Endodermal cell (in vitro differentiated cells): ENCODE results near the gene WNT7B. TPM values are rescaled to one million over a fixed set of nuclear protein-coding genes. Genes with fewer than 3 reads are reported as not detected.

Experiments
- DNase-seq: peaks from one replicate; pipeline ENCODE4 v3.0.0-alpha.2; 2017
- H3K27ac ChIP-seq: 2 replicates; pipeline ENCODE4 v1.5.1; 2013; ENCODE audit warnings: mild to moderate bottlenecking, low read depth, low read length, moderate library complexity
- H3K27me3 ChIP-seq: 2 replicates; pipeline ENCODE4 v1.6.1; 2013; ENCODE audit warnings: mild to moderate bottlenecking, low read length, moderate library complexity; ENCODE audit not compliant: insufficient read depth, control insufficient read depth, poor library complexity, severe bottlenecking
- H3K36me3 ChIP-seq: 2 replicates; pipeline ENCODE4 v1.7.0; 2013; ENCODE audit warnings: mild to moderate bottlenecking, low read length, moderate library complexity; ENCODE audit not compliant: control insufficient read depth, insufficient read depth
- H3K4me1 ChIP-seq: one replicate; pipeline ENCODE4 v1.7.0; 2013; ENCODE audit warnings: low read length; ENCODE audit not compliant: control insufficient read depth, insufficient read depth
- H3K4me3 ChIP-seq: 2 replicates; pipeline ENCODE4 v1.5.1; 2013; ENCODE audit warnings: mild to moderate bottlenecking, low read length, moderate library complexity
- H3K9ac ChIP-seq: 2 replicates; pipeline ENCODE4 v1.6.1; 2013; ENCODE audit warnings: mild to moderate bottlenecking, low read length, moderate library complexity; ENCODE audit not compliant: poor library complexity, severe bottlenecking; ENCODE audit errors: extremely low read depth
- H3K9me3 ChIP-seq: 2 replicates; pipeline ENCODE4 v1.6.1; 2013; ENCODE audit warnings: mild to moderate bottlenecking, low read length, moderate library complexity; ENCODE audit not compliant: control insufficient read depth
- H3K27ac Mint-ChIP-seq: 2 replicates; pipeline ENCODE4 v1.8.0; 2020; ENCODE audit warnings: mixed read lengths
- H3K27me3 Mint-ChIP-seq: 2 replicates; pipeline ENCODE4 v1.8.0; 2021; ENCODE audit warnings: mild to moderate bottlenecking, mixed read lengths; ENCODE audit not compliant: insufficient read depth
- H3K36me3 Mint-ChIP-seq: 2 replicates; pipeline ENCODE4 v1.8.0; 2020; ENCODE audit warnings: low read depth, mixed read lengths
- H3K4me1 Mint-ChIP-seq: 2 replicates; pipeline ENCODE4 v1.8.0; 2020; ENCODE audit warnings: mixed read lengths
- H3K4me3 Mint-ChIP-seq: 2 replicates; pipeline ENCODE4 v1.8.0; 2020; ENCODE audit warnings: mild to moderate bottlenecking, moderate library complexity, mixed read lengths
- H3K9me3 Mint-ChIP-seq: 2 replicates; pipeline ENCODE4 v1.8.0; 2020; ENCODE audit warnings: mild to moderate bottlenecking, mixed read lengths
- CTCF ChIP-seq: fragments of 200-600 bp; sonication (generic); conservative IDR thresholded peaks from 2 replicates; pipeline ENCODE4 v1.5.0; 2021; ENCODE audit warnings: antibody characterized with exemption, mild to moderate bottlenecking
- WGBS, 2 experiments: methylation state at CpG; one replicate each; pipeline versions ENCODE4 v1.1.5 to v1.1.7; 2013; ENCODE audit warnings: missing lambda C conversion rate in 2 of 2, mixed read lengths in 1 of 2; ENCODE audit not compliant: insufficient coverage in 1 of 2, insufficient read length in 1 of 2; 5-methylcytosine and 5-hydroxymethylcytosine counted together
- total RNA-seq, 2 donors: library from RNA; stranded (reverse); fragmentation: NEBNext Ultra II Directional in 1 of 2; extraction: Animal tissue kit (Norgen Biotek cat#: 25700) in 1 of 2; gene quantifications; 2 replicates in 1 of 2; 3 replicates in 1 of 2; pipeline ENCODE4 v1.2.1, GENCODE V29; 2021

The WNT7B gene
- total RNA-seq, 2 donors from 2014 or later: not detected

- H3K36me3 Mint-ChIP-seq: no peaks in the 10 kb centered on the region
- Histone ChIP-seq H3K36me3 (no peaks in the 10 kb centered on the region), H3K4me1 (no peaks in the 10 kb centered on the region), H3K4me3 (no peak overlapping the region), H3K27ac (no peak overlapping the region), H3K9me3 (no peaks in the 10 kb centered on the region), H3K27me3 (peaks cover 39% of the 10 kb centered on the region), H3K9ac (no peak overlapping the region)
- no peak for TF ChIP-seq CTCF
- 89 to 95% methylated on average over 10 of the region's 10 CpGs for WGBS, 2 experiments
- peaks cover 44% of the 10 kb centered on the region for H3K27me3 Mint-ChIP-seq
- H3K27ac Mint-ChIP-seq: no peak overlapping the region
- no peak for DNase-seq
- H3K4me3 Mint-ChIP-seq: no peak overlapping the region
- peaks cover 2% of the 10 kb centered on the region for H3K4me1 Mint-ChIP-seq
- H3K9me3 Mint-ChIP-seq: peaks cover under 1% of the 10 kb centered on the region
Measured at GRCh38 chr22:45968003-45968650, 8.8 kb downstream of the WNT7B start.

GRCh38 chr22:45966895-45967365, 10.0 kb downstream of the WNT7B start:
- Histone ChIP-seq H3K4me3 (no peak overlapping the region), H3K27me3 (peaks cover 27% of the 10 kb centered on the region), H3K9ac (no peak overlapping the region), H3K36me3 (no peaks in the 10 kb centered on the region), H3K27ac (no peak overlapping the region), H3K9me3 (no peaks in the 10 kb centered on the region), H3K4me1 (no peaks in the 10 kb centered on the region)
- peaks cover 2% of the 10 kb centered on the region for H3K4me1 Mint-ChIP-seq
- H3K27ac Mint-ChIP-seq: no peak overlapping the region
- H3K4me3 Mint-ChIP-seq: no peak overlapping the region
- no peaks in the 10 kb centered on the region for H3K36me3 Mint-ChIP-seq
- 68 to 77% methylated on average over 5 to 17 of the region's 17 CpGs for WGBS, 2 experiments
- H3K9me3 Mint-ChIP-seq: no peaks in the 10 kb centered on the region
- peak; percentile 60 for DNase-seq
- H3K27me3 Mint-ChIP-seq: peaks cover 34% of the 10 kb centered on the region
- no peak for TF ChIP-seq CTCF

DNA sequence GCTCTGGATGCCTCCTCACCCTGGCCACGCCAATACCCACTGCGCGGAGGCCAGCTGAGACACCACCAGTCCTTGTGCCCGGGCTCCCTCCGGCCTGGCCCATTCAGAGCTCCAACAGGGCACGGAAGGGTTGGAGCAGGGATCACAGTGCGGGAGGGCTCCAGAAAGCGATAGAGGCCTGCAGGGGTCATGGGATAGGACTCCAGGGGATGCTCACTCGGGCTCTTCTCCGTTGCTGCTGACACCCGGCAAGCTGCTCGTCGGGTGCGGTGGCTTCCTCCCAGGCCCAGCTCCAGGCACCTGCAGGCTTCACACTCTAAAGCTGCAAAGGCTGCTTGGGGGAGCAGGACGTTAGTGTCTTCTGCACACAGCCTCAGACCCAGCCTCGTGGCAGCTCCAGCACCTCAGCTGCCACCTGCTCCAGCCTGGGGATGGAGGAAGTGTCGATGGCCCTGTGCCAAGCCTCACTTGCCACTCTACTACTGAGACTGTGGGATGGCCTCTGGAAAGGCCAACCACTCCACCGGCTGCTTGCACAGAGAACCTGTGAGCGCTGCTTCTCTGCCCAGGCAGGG, 10.6 kb downstream of the WNT7B start:
- H3K36me3 Mint-ChIP-seq: no peaks in the 10 kb centered on the region

More for the DNA sequence above, 10.6 kb downstream of the WNT7B start:
- Histone ChIP-seq H3K4me1 (no peaks in the 10 kb centered on the region), H3K27me3 (peaks cover 22% of the 10 kb centered on the region), H3K9ac (no peak overlapping the region), H3K4me3 (no peak overlapping the region), H3K36me3 (no peaks in the 10 kb centered on the region), H3K27ac (no peak overlapping the region), H3K9me3 (no peaks in the 10 kb centered on the region)
- 77 to 90% methylated on average over 7 to 19 of the region's 19 CpGs for WGBS, 2 experiments
- Mint-ChIP-seq H3K9me3 (no peaks in the 10 kb centered on the region), H3K27ac (no peak overlapping the region), H3K27me3 (peaks cover 29% of the 10 kb centered on the region), H3K4me1 (peaks cover 2% of the 10 kb centered on the region), H3K4me3 (no peak overlapping the region)
- TF ChIP-seq CTCF: no peak
- DNase-seq: no peak
